Type B pancreatic cell (in vitro differentiated cells): ENCODE data around the gene OR2M2. TPM values are rescaled to one million over a fixed set of nuclear protein-coding genes. Genes with fewer than 3 reads are reported as not detected.

Experiments
- DNase-seq: peaks from one replicate; pipeline ENCODE4 v3.0.0; 2021; ENCODE audit warnings: mixed read lengths; ENCODE audit not compliant: unreplicated experiment; ENCODE audit errors: extremely low spot score
- H3K27ac Mint-ChIP-seq: 2 replicates; pipeline ENCODE4 v1.8.0; 2021; ENCODE audit warnings: mild to moderate bottlenecking, mixed read lengths
- H3K27me3 Mint-ChIP-seq: 2 replicates; pipeline ENCODE4 v1.8.0; 2021; ENCODE audit warnings: mixed read lengths
- H3K36me3 Mint-ChIP-seq: 2 replicates; pipeline ENCODE4 v1.8.0; 2021; ENCODE audit warnings: mixed read lengths
- H3K4me1 Mint-ChIP-seq: one replicate; pipeline ENCODE4 v1.8.0; 2021; ENCODE audit warnings: mixed read lengths; ENCODE audit not compliant: unreplicated experiment
- H3K4me3 Mint-ChIP-seq: 2 replicates; pipeline ENCODE4 v1.8.0; 2021; ENCODE audit warnings: mild to moderate bottlenecking, mixed read lengths
- H3K9me3 Mint-ChIP-seq: 2 replicates; pipeline ENCODE4 v1.8.0; 2021; ENCODE audit warnings: mixed read lengths
- CTCF ChIP-seq: fragments of 200-600 bp; sonication (generic); conservative IDR thresholded peaks from 2 replicates; pipeline ENCODE4 v1.5.0; 2021; ENCODE audit warnings: antibody characterized with exemption, mild to moderate bottlenecking
- total RNA-seq: library from RNA; stranded (reverse); gene quantifications from 2 replicates; pipeline ENCODE4 v1.2.1, GENCODE V29; 2021; ENCODE audit warnings: low replicate concordance

OR2M2 gene
- total RNA-seq, 1 donor from 2014 or later: not detected

- Mint-ChIP-seq H3K27me3 (no peaks in the 10 kb centered on the region), H3K9me3 (no peaks in the 10 kb centered on the region), H3K4me1 (no peaks in the 10 kb centered on the region), H3K36me3 (no peaks in the 10 kb centered on the region), H3K4me3 (no peak overlapping the region), H3K27ac (no peak overlapping the region)
- no peak for DNase-seq
- no peak for TF ChIP-seq CTCF
Measured at GRCh38 chr1:248165186-248165585, 9.4 kb upstream of the OR2M2 start.

GRCh38 chr1:248183996-248184395, 9.4 kb downstream of the OR2M2 start:
- Mint-ChIP-seq H3K4me3 (no peak overlapping the region), H3K27ac (no peak overlapping the region), H3K4me1 (no peaks in the 10 kb centered on the region), H3K9me3 (peaks cover 9% of the 10 kb centered on the region), H3K27me3 (no peaks in the 10 kb centered on the region), H3K36me3 (no peaks in the 10 kb centered on the region)
- DNase-seq: no peak
- no peak for TF ChIP-seq CTCF

- DNase-seq: no peak
- H3K9me3 Mint-ChIP-seq: peaks cover 10% of the 10 kb centered on the region
- no peak overlapping the region for H3K4me3 Mint-ChIP-seq
- no peaks in the 10 kb centered on the region for H3K36me3 Mint-ChIP-seq
- H3K27me3 Mint-ChIP-seq: no peaks in the 10 kb centered on the region
- H3K4me1 Mint-ChIP-seq: no peaks in the 10 kb centered on the region
- no peak overlapping the region for H3K27ac Mint-ChIP-seq
- no peak for TF ChIP-seq CTCF
Measured at GRCh38 chr1:248187363-248187762, 12.7 kb downstream of the OR2M2 start.

- DNase-seq: no peak
- TF ChIP-seq CTCF: no peak
- Mint-ChIP-seq H3K27ac (no peak overlapping the region), H3K4me3 (no peak overlapping the region), H3K9me3 (peaks cover 10% of the 10 kb centered on the region), H3K36me3 (no peaks in the 10 kb centered on the region), H3K4me1 (no peaks in the 10 kb centered on the region), H3K27me3 (no peaks in the 10 kb centered on the region)
Measured at GRCh38 chr1:248189026-248189425, 14.4 kb downstream of the OR2M2 start.

- Mint-ChIP-seq H3K27me3 (no peaks in the 10 kb centered on the region), H3K27ac (no peak overlapping the region), H3K36me3 (no peaks in the 10 kb centered on the region), H3K9me3 (peaks cover 15% of the 10 kb centered on the region), H3K4me1 (no peaks in the 10 kb centered on the region), H3K4me3 (no peak overlapping the region)
- no peak for TF ChIP-seq CTCF
- DNase-seq: no peak
Measured at GRCh38 chr1:248194117-248194516, 19.5 kb downstream of the OR2M2 start.

GRCh38 chr1:248196965-248197364, 22.3 kb downstream of the OR2M2 start, which contains the start of gene OR2M3:
Gene OR2M3 (plus strand): TSS chr1:248197265. CDS start chr1:248203068, 5,803 bp downstream.
- Mint-ChIP-seq H3K9me3 (peaks cover 5% of the 10 kb centered on the region), H3K4me1 (no peaks in the 10 kb centered on the region)

More at GRCh38 chr1:248196965-248197364, 22.3 kb downstream of the OR2M2 start, which contains the start of gene OR2M3:
- TF ChIP-seq CTCF: no peak
- H3K27ac Mint-ChIP-seq: no peak within 1 kb of the TSS
- no peaks in the 10 kb centered on the region for H3K36me3 Mint-ChIP-seq
- no peak within 1 kb of the TSS for H3K4me3 Mint-ChIP-seq
- no peaks in the 10 kb centered on the region for H3K27me3 Mint-ChIP-seq
- no peak for DNase-seq
